ENCODE measurements around the gene DCP1A. TPM values are rescaled to one million over a fixed set of nuclear protein-coding genes. Genes with fewer than 3 reads are reported as not detected.

DCP1A gene
- total RNA-seq, 1 donor from 2014 or later: 10.7 TPM

GRCh38 chr3:53248161-53248560 is 99.2 kb downstream of the DCP1A start:
- DNase-seq (ENCODE audit: low read depth in 2 of 2): no peak

GRCh38 chr3:53247619-53248018 is 99.7 kb downstream of the DCP1A start:
- DNase-seq (ENCODE audit: low read depth in 2 of 2): no peak

- no peak for DNase-seq (ENCODE audit: low read depth in 2 of 2)
Measured at GRCh38 chr3:53244271-53244670, 103.1 kb downstream of the DCP1A start.

DNA sequence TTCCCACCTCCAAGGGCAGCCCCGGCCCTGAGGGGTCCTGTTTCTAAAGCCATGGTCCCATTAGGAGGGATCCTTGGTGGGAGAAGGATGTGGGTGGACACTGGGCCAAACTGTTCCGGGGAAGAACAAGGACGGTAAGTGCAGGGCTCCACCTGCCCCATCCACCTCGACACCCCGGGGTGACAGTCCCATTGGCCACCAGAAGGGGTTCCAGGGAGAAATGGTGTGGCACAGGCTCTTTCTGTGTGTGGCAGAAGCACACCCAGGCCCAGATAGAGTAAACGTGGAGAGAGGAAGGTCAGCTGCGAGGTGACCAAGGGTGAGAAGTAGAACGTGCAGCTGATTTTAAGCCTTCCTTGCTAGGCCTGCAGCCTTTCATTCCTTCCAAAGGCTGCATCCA is 103.6 kb downstream of the DCP1A start:
- DNase-seq (ENCODE audit: low read depth in 2 of 2): no peak

- DNase-seq (ENCODE audit: low read depth in 2 of 2): peak; percentile 32 to 59
Measured at GRCh38 chr3:53243165-53243564, 104.2 kb downstream of the DCP1A start.

GRCh38 chr3:53242642-53243041 is 104.7 kb downstream of the DCP1A start:
- DNase-seq (ENCODE audit: low read depth in 2 of 2): no peak

DNA sequence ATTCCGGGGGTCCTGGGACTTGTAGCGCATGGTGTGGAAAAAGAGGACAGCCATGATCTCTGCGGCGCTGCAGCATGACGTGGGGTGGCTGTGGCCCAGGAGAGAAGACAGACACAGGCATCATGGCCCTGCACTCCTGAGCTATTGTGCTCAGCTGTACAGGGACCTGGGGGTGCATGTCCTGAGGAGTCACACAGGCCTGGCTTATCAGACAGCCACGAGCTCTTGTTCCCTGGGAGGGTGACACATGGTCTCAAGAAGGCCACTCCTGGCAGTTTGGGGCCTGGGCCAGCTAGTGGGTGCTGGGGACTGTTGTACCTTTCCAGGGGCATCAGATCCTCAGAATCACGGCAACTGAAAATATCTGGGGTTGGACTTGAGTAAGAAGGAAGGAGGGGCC is 105.2 kb downstream of the DCP1A start:
- DNase-seq (ENCODE audit: low read depth in 2 of 2): no peak

- no peak for DNase-seq (ENCODE audit: low read depth in 2 of 2)
Measured at GRCh38 chr3:53240989-53241972, 106.1 kb downstream of the DCP1A start.

DNA sequence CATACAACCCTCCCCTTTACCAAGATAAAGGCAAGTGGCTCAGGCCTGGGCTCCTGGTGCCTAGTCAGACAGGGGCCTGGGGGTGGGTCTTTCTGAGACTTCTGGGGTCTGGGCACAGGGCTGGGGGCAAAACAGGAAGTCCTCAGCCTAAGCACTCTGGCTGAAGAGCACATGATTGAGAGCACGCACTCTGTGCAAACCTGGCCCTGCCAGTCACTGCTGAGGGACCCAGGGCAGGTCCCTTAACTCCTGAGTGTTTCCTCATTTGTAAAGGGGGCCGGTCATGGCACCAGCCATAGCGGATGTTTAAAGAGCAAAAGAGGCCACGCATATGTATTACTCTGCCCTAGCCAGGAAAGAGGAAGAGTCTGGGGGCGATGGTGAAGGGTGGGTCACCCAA is 107.5 kb downstream of the DCP1A start:
- no peak for DNase-seq (ENCODE audit: low read depth in 2 of 2)

GRCh38 chr3:53238886-53239285 is 108.5 kb downstream of the DCP1A start:
- no peak for DNase-seq (ENCODE audit: low read depth in 2 of 2)

DNA sequence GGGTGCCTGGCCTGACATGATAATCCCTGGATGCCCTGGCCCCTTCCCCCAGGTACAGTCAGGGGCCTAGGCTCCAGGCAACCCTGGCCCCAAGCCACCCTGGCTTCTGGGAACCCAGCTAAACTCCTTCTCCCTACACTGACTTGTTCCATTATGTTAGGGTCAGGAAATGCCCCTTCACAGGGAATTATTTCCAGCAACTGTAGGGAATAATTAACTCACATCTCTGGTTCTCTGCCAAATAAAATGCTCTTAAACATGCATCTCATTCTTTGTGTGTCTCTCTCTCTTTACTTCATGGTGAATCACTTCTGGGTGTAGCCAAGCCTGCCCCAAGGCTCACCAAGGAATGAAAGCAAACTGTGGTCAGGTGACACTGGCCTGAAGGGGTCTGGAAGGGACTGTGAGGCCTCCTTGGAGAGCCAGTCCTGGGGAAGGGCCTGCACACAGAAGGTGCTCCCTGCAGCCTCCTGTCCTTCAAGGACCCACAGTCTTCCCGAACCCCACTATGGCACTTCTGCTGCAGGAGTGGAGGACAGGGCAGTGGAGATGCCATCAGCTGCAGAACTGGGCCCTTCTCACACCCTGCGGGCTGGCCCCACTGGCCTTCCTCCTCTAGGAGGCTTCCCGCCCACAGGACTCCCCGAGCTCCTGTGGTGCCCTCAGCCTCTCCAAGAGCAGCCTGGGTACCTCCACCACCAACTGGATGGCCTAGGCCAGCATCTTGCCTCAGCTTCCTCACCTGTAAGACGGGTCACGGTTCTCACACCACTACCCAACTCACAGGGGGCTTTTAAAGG is 109.1 kb downstream of the DCP1A start:
- DNase-seq (ENCODE audit: low read depth in 2 of 2): peak; percentile 87 to 93

GRCh38 chr3:53236112-53236841 is 111.1 kb downstream of the DCP1A start:
- peak; percentile 94 to 95 for DNase-seq (ENCODE audit: low read depth in 2 of 2)

DNA sequence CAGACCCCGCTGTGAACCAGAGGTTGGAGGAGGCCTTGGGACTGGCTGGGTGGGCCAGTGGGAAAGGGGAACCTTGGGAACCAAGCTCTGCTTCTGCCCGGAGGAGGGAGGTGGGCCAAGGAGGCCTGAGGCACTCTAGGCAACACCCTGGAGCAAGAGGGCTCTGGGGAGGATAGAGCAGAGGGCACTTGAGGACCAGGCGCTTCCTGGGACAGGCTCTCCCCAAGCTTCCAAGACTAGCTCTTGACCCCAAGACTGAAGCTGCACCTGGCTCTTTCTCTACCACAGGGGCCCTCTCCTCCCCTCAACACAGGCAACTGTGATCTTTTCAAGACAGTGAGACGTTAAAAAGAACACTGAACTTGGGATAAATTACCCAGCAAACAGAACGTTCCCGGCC is 111.8 kb downstream of the DCP1A start:
- DNase-seq (ENCODE audit: low read depth in 2 of 2): no peak

GRCh38 chr3:53234841-53235232 is 112.5 kb downstream of the DCP1A start:
- no peak for DNase-seq (ENCODE audit: low read depth in 2 of 2)

DNA sequence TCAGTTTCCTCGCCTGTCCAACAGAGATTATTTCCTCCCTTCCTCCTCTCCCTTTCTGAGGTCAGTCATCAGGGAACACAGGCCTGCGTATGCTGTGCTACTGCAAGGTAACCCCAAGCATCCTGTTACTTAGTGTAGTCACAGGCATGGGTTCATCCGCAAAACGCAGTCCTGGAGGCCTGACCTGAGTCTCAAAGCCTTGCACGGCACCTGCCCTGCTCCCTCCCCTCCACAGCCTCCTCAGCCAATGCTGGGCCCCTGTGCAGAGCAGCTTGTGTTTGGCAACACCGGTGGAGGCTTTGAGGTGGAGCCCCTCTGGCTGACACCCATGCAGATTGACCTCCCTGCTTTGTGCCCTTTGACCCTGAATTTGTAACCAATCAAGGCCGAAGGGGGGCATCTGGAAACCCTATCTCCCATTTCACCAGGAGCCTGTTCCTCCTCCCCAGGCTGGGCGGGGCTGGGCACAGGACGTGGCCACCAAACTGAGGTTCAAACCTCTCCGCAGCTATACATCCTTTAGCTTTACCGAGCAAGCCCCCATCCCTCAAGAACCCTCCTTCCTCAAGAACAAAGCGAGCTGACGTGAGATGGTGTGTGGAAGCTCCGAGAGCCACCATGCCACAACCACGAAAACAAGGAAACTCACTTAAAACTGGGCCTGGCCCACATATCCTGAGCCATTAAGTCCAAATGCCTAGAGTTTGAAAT is 113.1 kb downstream of the DCP1A start:
- DNase-seq (ENCODE audit: low read depth in 2 of 2): no peak

Other genes with a start within 250 kb of the DCP1A start
- 9.4 and 11.3 TPM in 2 replicates for gene RFT1, start 217.1 kb downstream of the DCP1A start, total RNA-seq
- gene PRKCD, start 186.3 kb downstream of the DCP1A start, total RNA-seq: 0.99 and 1.5 TPM in 2 replicates
- 112 and 265 TPM in 2 replicates for gene TKT, start 91.5 kb downstream of the DCP1A start, total RNA-seq
- gene CACNA1D, start 147.1 kb upstream of the DCP1A start, total RNA-seq: not detected in 2 replicates

Data from lung microvascular endothelial cell (primary cell).